ENCODE results near the gene GTPBP8.
A peak's percentile ranks its signal among the peaks of the same experiment; 100 is the strongest.
"Not testable (repeated sequence)": the region's sequence is repeated elsewhere in the genome, so short reads cannot be mapped to it uniquely, and the experiment has no call there.

Gene GTPBP8

DNA sequence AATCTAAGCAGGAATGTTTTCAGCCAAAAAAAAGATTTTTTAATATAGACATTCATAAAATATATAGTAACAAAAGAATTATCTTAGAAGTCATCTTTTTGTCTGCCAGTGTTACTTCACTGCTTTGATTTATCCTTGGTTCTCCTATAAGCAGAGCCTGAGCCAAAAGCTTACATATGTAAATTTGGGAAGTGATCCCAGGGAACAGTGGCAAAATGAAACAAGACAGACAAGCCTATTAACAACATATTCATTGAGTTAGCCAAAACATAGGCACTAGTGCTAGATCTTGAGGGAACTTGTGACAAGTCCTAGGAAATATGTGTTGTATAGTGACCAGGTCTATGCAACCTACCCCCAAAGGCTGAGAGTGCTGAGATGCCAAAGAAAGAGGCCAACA, 11.3 kb downstream of the GTPBP8 start:
- no peak for DNase-seq

DNA sequence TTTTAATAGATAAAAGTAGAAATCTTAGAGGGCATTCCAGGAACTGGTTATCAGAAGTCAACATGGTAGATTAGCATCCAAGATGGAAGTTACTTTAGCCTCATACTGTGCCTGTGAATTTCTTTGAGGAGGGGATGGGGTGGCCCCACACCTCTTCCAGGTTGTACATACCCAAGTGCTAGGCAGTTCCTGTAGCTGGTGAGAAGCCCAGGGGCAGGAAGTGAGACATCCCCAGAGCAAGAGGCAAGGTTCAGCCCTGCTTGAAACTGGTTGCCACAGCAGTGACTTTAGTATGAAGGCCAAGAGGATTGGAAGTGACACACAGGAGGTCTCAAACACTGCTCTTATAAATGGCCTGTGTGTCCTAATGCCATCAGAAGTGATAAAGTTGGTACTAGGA, 11.9 kb downstream of the GTPBP8 start:
- no peak for DNase-seq

DNA sequence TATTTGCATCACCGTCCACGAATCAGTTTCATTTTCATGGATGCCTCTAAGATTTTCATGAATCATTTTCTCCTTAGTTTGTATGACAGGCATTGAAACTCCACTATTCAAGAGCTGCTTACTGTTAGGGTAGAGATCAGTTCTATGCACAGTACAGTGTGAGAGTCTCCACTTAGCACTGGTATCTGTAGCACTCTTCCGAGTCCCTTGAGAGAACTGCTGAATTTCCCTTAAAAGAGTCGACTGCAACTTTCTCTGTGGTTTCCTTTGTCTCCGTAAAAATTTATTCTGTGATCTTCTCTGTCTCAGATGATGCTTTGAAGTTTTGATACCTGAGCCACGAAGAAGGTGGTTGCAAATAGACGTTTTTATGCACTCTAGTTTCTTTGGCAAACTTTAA, 14.8 kb downstream of the GTPBP8 start:
- no peak for DNase-seq

DNA sequence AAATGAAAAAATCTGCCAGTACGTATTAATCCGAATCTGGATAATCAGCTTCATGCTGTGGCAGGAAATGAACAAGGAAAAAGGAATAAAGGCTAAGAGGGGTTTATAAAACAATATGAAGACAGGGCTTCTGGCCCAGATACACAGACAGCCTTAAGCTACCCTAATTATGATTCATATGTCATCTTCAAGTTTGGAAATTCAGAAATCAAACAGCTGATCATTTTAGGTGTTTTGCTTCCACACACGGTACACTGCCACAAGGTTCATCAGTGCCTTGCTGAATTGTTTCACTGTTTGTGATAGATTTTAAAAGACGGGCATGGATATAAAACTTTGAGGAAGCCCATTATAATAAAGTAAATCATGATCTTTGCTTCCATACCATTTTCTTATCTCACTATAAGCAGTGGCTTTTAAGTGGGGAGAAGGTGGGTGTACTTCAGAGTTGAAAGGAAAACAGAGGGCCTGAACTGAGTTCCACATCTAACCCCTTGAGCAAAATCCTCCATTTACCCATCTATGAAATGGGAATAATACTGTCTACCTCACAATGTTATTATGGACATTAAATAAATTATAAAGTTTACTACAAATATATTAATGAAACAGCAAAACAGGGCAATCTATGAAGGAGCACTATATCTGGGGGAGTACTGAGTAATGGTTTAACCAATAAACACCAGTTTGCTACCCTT, 15.7 kb downstream of the GTPBP8 start:
- DNase-seq = no peak

DNA sequence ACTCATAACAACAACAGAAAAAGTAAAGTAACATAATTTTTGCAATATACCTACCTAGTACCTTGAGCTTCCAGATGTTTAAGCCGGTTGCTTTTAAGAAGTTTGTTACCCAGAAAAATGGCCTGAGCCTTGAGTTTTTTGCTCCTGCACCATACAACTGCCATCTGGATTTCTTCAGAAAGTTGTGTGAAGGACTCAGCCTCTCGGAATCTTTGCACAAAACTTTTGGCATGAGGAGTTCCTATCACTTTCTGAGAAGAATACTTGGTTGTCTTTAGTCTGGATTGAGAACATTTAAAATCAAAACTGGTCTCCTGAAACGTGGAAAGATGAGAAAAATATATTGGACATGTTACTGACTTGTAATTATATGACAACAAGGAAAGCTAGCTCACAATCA, 17.3 kb downstream of the GTPBP8 start:
- DNase-seq = no peak

DNA sequence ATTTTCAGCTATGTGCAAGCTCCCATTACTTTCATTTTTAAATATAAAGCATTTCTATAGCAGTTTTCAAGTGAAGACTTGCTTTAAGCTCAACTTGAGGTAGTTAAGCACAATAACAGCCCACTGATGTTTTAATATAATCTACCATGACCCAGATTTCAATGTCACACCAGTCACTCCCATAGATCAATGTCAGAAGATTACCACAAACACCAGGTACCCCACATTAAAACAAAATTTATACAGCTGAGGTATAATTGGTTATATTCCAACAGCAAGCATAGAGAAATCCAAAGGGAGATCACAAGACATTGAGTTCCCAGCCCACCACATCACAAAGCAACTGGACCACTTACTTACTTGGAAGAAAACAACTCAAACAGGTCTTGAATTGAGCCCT, 22.8 kb downstream of the GTPBP8 start:
- no peak for DNase-seq

DNA sequence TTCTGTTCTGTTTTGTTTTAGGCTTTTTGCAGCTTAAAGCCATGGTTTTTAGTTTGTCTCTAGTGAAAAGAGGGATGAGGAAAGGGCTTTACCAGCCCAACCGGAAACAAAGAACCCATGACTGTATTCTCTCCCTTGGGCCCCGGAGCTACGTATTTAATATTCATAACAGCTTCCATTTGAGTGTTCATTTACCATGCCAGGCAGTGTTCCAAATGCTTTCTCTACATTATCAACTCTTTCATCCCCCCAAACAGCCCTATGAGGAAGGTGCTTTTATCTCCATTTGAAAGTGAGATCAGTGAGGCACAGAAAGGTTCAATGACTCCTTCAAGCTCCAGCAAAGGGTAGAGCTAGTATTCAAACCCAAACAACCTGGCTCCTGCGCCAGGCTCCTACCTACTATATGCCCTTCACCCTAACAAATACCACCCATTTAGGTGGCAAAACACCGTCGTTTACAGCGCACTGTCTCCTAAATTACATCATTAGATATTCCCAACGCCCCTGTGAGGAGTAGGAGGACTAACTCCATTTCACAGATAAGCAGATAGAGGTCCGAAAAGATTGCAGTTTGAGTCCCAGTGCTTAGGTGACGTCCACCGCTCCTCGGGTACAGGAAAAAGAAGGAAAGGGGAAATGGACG, 27.9 kb downstream of the GTPBP8 start:
- DNase-seq = peak; percentile 33

DNA sequence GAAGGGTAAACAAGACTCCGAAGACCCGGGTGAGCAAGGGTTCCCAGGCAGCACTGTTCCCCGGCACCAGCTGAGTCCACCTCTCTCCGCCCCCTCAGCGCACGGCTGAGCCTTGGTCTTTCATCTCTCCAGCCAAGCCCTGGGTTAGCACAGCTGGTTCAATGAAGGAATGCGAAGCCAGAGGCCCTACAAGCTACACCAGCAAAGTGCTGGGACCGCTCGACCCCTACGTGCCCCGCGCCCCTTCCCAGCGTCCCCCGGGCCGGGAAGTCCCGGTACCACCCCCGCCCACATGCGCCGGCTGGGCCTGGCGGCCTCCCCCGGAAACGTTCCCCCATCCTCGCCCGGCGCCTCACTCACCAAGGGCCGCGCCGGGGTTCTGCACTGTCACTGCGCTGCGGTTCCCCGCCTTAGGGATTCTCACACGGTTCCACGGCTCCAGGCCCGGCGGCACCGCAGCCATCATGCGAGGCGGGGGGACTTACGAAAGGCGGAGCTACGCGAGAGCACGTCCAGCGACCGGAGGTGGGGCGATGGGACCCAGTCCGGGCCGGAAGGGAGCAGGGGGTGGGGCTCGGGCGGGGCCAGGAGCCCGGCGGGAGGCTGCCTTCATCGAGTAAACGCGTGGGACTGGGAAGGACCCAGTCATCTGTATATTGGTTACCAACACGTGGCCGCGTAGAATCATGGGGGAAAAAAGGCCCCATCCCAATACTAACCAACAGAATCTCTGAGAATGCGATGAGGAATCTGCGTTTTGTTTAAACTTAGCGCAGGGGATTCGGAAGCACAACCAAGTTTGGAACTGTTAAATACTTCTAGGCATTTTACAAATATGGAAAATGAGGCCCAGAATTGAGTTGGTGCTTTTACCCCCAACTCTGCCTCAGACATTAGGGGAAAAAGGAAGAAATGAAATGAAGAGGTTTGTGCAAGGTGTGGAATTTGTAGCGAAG, 28.7 kb downstream of the GTPBP8 start:
- DNase-seq = peak; percentile 92

DNA sequence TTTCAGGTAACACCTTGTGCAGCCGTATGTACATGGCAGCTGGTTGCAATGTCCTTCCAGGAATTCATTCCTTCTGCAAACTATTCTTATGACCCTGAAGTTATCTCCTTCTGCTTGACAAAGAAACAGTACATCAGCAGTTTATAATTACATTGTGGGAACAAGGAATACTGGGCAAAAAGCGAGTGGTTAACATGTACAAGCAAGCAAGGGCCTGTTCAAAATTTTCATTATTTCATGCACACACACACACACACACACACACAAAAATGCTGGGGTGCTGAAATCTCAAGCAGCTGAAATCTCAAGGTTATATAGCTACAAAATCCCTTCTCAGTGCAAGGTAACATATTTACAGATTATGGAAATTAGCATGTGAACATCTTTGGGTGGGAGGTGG, 30.7 kb downstream of the GTPBP8 start:
- no peak for DNase-seq

DNA sequence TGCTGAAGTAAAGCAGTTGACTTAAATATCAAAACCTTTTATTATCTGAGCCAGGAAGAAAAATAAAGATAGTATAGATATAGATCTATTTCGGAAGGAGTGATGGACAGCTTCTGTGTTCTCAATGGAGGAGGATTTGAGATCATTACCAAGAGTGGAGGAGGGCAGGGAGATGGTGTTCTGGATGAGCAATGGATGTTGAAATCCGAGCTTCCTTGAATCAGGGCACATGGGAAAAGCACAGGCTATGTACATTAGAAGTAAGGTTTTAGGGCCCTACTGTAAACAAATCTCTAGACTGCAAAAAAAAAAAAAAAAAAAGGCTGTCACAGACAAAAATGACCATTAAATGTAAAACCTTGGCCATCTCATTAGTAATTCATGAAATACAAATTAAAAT, 43.2 kb downstream of the GTPBP8 start:
- no peak for DNase-seq

DNA sequence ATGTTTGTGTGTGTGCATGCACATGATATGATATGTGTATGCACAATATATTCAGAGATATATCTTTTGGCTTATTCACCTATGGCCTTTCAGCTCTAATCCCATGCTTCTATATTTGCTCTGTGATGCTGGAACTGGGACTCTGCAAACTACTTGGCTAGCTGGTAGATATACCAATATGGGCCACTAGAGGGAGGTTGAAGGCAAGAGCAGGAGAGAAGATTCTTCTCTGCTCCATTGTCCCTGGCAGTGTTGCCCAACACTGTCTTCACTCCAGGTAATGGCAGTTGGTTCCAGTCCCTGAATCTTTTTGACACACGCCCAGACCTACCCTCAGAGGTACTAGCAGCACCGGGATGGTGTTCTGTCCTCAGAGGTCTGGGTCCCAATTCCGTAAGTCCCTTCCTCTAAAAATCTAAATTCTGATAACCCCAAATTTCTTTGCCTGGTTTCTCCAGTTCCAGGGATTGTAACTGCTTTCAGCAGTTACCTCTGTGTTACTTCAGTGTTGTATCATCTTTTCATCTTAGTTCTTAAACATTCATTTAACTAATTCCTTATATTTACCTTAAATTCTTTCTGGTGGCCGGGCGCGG, 44.7 kb downstream of the GTPBP8 start:
- DNase-seq = peak; percentile 62

DNA sequence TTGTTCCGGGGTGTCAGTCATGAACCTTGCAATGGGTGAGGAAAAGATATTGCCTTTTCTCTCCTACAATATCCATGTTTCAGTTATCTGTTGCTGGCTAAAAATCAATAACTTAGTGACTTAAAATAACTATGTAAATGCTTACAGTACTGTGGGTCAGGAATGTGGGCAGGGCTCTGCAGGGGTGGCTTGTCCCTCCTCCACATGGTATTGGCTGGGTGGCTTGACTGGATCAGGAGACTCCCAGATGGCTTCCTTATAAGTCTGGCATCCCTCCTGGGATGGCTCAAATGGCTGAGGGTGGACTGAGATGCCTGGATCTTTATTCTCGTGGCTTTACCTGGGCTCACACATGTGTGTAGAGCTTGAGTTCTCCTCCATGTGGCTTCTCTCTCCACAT, 47.5 kb downstream of the GTPBP8 start:
- DNase-seq = no peak

DNA sequence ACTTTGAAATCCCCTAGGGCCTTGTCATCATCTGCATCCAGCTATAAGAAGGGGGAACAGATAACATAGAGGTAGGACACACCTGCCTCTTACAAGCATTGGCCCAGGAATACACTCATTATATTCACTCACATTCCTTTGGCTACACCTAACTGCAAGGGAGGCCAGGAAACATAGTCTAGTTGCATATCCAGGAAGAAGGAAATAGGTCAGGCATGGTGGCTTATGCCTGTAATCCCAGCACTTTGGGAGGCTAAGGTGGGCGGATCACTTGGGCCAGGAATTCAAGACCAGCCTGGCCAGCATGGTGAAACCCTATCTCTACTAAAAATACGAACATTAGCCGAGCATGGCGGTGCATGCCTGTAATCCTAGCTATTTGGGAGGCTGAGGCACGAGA, 48.8 kb downstream of the GTPBP8 start:
- DNase-seq = no peak

DNA sequence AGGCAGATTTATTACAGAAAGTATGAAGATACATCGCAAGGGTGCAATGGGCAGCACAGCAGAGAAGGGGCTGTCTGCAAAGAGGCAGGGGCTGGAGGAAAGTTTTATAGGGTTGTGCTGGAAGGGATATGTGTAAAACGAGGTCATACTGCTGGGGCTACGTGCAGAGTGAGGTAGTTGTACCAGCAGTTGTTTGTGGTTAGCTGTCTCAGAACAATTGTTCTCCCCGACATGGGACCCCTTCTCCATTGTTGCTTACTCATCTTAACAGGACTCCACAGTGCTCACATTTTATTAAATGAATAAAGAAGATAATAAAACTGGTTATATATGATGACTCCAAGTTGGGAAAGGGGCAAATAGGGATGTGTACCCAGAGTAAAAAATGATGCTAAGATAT, 49.4 kb downstream of the GTPBP8 start:
- DNase-seq = no peak

DNA sequence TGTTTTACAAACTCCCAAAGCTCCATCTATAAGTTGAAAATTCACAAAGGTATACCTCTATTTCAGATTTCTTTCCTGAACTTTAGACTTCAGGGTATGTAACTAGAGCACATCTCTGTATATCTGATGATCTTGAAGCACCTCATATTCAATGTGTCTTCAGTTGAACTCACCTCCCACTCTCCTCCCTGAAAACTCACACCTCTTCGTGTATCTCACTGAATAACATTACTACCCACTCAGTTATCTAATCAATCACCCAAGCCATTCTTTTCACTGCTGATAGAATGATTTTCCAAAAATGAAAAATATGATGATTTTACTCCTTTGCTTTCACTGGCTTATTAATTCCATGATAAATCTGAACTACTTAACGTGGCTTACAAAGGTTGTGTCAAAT, 52.9 kb downstream of the GTPBP8 start:
- no peak for DNase-seq

DNA sequence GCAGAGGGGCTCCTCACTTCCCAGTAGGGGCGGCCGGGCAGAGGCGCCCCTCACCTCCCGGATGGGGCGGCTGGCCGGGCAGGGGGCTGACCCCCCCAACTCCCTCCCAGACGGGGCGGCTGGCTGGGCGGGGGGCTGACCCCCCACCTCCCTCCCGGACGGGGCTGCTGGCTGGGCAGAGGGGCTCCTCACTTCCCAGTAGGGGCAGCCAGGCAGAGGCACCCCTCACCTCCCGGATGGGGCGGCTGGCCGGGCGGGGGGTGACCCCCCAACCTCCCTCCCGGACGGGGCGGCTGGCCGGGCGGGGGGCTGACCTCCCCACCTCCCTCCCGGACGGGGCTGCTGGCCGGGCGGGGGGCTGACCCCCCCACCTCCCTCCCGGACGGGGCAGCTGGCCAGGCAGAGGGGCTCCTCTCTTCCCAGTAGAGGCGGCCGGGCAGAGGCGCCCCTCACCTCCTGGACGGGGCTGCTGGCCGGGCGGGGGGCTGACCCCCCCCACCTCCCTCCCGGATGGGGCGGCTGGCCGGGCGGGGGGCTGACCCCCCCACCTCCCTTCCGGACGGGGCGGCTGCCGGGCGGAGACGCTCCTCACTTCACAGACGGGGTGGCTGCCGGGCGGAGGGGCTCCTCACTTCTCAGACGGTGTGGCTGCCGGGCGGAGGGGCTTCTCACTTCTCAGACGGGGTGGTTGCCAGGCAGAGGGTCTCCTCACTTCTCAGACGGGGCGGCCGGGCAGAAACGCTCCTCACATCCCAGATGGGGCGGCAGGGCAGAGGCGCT, 55.6 kb downstream of the GTPBP8 start:
- not testable (repeated sequence) for DNase-seq

DNA sequence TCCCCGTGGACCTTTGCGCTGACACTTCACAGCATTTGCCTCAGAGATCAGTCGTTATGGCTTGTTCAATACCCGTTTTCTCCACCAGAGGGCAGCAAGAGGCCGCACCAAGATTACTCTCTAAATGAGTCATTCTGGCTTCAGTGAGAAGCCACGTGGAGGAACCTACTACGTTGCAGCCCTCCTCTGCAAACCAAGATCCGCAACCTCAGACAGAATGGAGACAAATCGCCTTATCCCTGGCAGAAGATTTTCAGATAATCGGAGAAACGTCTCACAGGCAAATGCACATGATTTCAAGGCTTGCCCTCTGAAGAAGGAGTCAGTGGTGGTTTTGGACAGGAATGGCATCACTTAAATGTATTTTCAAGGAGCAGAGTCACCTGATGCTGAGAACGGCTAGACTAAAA, 60.5 kb downstream of the GTPBP8 start:
- DNase-seq = peak; percentile 63
